Measurements from ENCODE around the gene CATSPER1.
"Not testable (repeated sequence)": the region's sequence is repeated elsewhere in the genome, so short reads cannot be mapped to it uniquely, and the experiment has no call there.

CATSPER1 gene

GRCh38 chr11:66012946-66013761, 13.1 kb downstream of the CATSPER1 start:
- peaks cover 0 to 7% (median 0%) of the 10 kb centered on the region in 11 experiments; a peak in 2 of 22 replicates for H4K20me1 ChIP-seq
- no peak overlapping the region for H3K27ac ChIP-seq
- H3K9me3 ChIP-seq (replicated peaks in 1 of 11): no peaks in the 10 kb centered on the region
- H3K4me3 ChIP-seq: no peak overlapping the region
- peaks cover 22 to 55% (median 46%) of the 10 kb centered on the region in 10 experiments for H3K4me1 ChIP-seq
- H3K36me3 ChIP-seq: no peaks in the 10 kb centered on the region
- TF ChIP-seq Cebpa-rat (IDR thresholded peaks at IDR 0.05): no peak
- H3K9ac ChIP-seq: 0 out of 22 replicates have a peak overlapping the region, but pooled peaks of 1 of the 11 experiments have one; percentile 9
- H3K4me2 ChIP-seq: peak overlapping the region in 8 of 11 experiments; percentile 33 to 81 (median 55); a peak in 14 of 22 replicates
- H3K27me3 ChIP-seq: peaks cover 9 to 22% (median 12%) of the 10 kb centered on the region in 11 experiments

GRCh38 chr11:66012371-66012945, 13.8 kb downstream of the CATSPER1 start:
- no peak for TF ChIP-seq Cebpa-rat (IDR thresholded peaks at IDR 0.05)
- peaks cover 29 to 62% (median 53%) of the 10 kb centered on the region in 10 experiments for H3K4me1 ChIP-seq
- peaks cover 0 to 7% (median 0%) of the 10 kb centered on the region in 11 experiments; a peak in 3 of 22 replicates for H4K20me1 ChIP-seq
- H3K9me3 ChIP-seq (replicated peaks in 1 of 11): no peaks in the 10 kb centered on the region
- H3K36me3 ChIP-seq: no peaks in the 10 kb centered on the region
- H3K27ac ChIP-seq: no peak overlapping the region
- H3K27me3 ChIP-seq: peaks cover 9 to 22% (median 12%) of the 10 kb centered on the region in 11 experiments
- H3K4me2 ChIP-seq: peak overlapping the region in 8 of 11 experiments; percentile 33 to 81 (median 55); a peak in 14 of 22 replicates
- no peak overlapping the region for H3K4me3 ChIP-seq
- 0 out of 22 replicates have a peak overlapping the region, but pooled peaks of 1 of the 11 experiments have one; percentile 9 for H3K9ac ChIP-seq

- TF ChIP-seq Cebpa-rat (IDR thresholded peaks at IDR 0.05): no peak
- Histone ChIP-seq H3K4me2 (peak within 1 kb of the TSS in 8 of 11 experiments; percentile 33 to 81 (median 55); a peak in 14 of 22 replicates), H3K36me3 (peaks cover 0 to under 1% (median 0%) of the 10 kb centered on the region in 11 experiments; a peak in 2 of 22 replicates), H4K20me1 (peaks cover 0 to 11% (median 0%) of the 10 kb centered on the region in 11 experiments; a peak in 3 of 22 replicates), H3K27me3 (peaks cover 9 to 22% (median 12%) of the 10 kb centered on the region in 11 experiments), H3K4me3 (no peak within 1 kb of the TSS), H3K9ac (0 out of 22 replicates have a peak within 1 kb of the TSS, but pooled peaks of 1 of the 11 experiments have one; percentile 9), H3K27ac (no peak within 1 kb of the TSS), H3K9me3 (replicated peaks in 1 of 11) (no peaks in the 10 kb centered on the region), H3K4me1 (peaks cover 35 to 67% (median 58%) of the 10 kb centered on the region in 10 experiments)
These were observed 14.4 kb downstream of the CATSPER1 start, which contains the start of gene CST6 for GRCh38 chr11:66011785-66012303. TSS of gene CST6 (plus strand) at chr11:66012008. CDS start at chr11:66012045, 37 bp downstream.

GRCh38 chr11:66011239-66011784, 15.0 kb downstream of the CATSPER1 start:
- Histone ChIP-seq H3K4me3 (no peak overlapping the region), H3K9me3 (replicated peaks in 1 of 11) (no peaks in the 10 kb centered on the region), H3K9ac (no peak overlapping the region), H4K20me1 (peaks cover 0 to 15% (median 0%) of the 10 kb centered on the region in 11 experiments; a peak in 6 of 22 replicates), H3K4me1 (peaks cover 35 to 67% (median 58%) of the 10 kb centered on the region in 10 experiments), H3K27ac (no peak overlapping the region), H3K36me3 (peaks cover 0 to 6% (median 2%) of the 10 kb centered on the region in 11 experiments; a peak in 10 of 22 replicates), H3K4me2 (peak overlapping the region in 3 of 11 experiments; percentile 15 to 19 (median 16); a peak in 1 of 22 replicates), H3K27me3 (peaks cover 9 to 22% (median 12%) of the 10 kb centered on the region in 11 experiments)
- TF ChIP-seq Cebpa-rat (IDR thresholded peaks at IDR 0.05): no peak

GRCh38 chr11:66010036-66010435, 16.2 kb downstream of the CATSPER1 start:
- H3K27ac ChIP-seq; H3K9me3 ChIP-seq (replicated peaks in 1 of 11); H3K9ac ChIP-seq; H3K4me3 ChIP-seq: not testable (repeated sequence)
- Histone ChIP-seq H3K4me1 (peaks cover 31 to 61% (median 48%) of the 10 kb centered on the region in 10 experiments), H3K4me2 (peak overlapping the region in 1 of 11 experiments; percentile 22; a peak in 1 of 22 replicates), H3K27me3 (peaks cover 9 to 22% (median 12%) of the 10 kb centered on the region in 11 experiments), H3K36me3 (peaks cover 12 to 18% (median 14%) of the 10 kb centered on the region in 11 experiments; a peak in 21 of 22 replicates), H4K20me1 (peaks cover 0 to 19% (median 4%) of the 10 kb centered on the region in 11 experiments; a peak in 7 of 22 replicates)

- peak overlapping the region in 1 of 11 experiments; percentile 15; a peak in 3 of 22 replicates for H3K27ac ChIP-seq
These were observed 17.7 kb downstream of the CATSPER1 start for GRCh38 chr11:66008468-66009101.

GRCh38 chr11:66008095-66008467, 18.2 kb downstream of the CATSPER1 start:
- H4K20me1 ChIP-seq: peaks cover 0 to 36% (median 10%) of the 10 kb centered on the region in 11 experiments; a peak in 13 of 22 replicates
- no peaks in the 10 kb centered on the region for H3K9me3 ChIP-seq (replicated peaks in 1 of 11)
- H3K36me3 ChIP-seq: peaks cover 24 to 37% (median 29%) of the 10 kb centered on the region in 11 experiments; a peak in 21 of 22 replicates
- H3K9ac ChIP-seq: peak overlapping the region in 5 of 11 experiments; percentile 19 to 48 (median 25); a peak in 5 of 22 replicates
- no peak overlapping the region for H3K4me3 ChIP-seq
- H3K4me2 ChIP-seq: peak overlapping the region; percentile 52 to 78 (median 59); a peak in 19 of 22 replicates
- peaks cover 9 to 22% (median 12%) of the 10 kb centered on the region in 11 experiments for H3K27me3 ChIP-seq
- no peak overlapping the region for H3K27ac ChIP-seq
- no peak for TF ChIP-seq Cebpa-rat (IDR thresholded peaks at IDR 0.05)
- peaks cover 34 to 59% (median 51%) of the 10 kb centered on the region in 10 experiments for H3K4me1 ChIP-seq

More at GRCh38 chr11:66008468-66009101, 17.7 kb downstream of the CATSPER1 start:
- H3K4me3 ChIP-seq: no peak overlapping the region
- peak overlapping the region; percentile 52 to 78 (median 59); a peak in 21 of 22 replicates for H3K4me2 ChIP-seq
- no peaks in the 10 kb centered on the region for H3K9me3 ChIP-seq (replicated peaks in 1 of 11)
- H3K36me3 ChIP-seq: peaks cover 24 to 33% (median 27%) of the 10 kb centered on the region in 11 experiments; a peak in 21 of 22 replicates
- TF ChIP-seq Cebpa-rat (IDR thresholded peaks at IDR 0.05): no peak
- peaks cover 34 to 58% (median 49%) of the 10 kb centered on the region in 10 experiments for H3K4me1 ChIP-seq
- peak overlapping the region in 7 of 11 experiments; percentile 12 to 48 (median 24); a peak in 6 of 22 replicates for H3K9ac ChIP-seq
- peaks cover 0 to 31% (median 6%) of the 10 kb centered on the region in 11 experiments; a peak in 12 of 22 replicates for H4K20me1 ChIP-seq
- H3K27me3 ChIP-seq: peaks cover 9 to 22% (median 12%) of the 10 kb centered on the region in 11 experiments

Data from BLaER1 treated with 17β-estradiol and CSF1 and Interleukin-3, amounts not matched to agents 10 nM and 100 nM (cell line).